HG02798 (cell line): ENCODE results near the gene MARF1.

Source experiments
- ATAC-seq: cut with Tn5 transposase; IDR thresholded peaks from one replicate; pipeline ENCODE4 v1.9.1; 2021; ENCODE audit warnings: mild to moderate bottlenecking; ENCODE audit not compliant: unreplicated experiment, poor library complexity

MARF1 gene

DNA sequence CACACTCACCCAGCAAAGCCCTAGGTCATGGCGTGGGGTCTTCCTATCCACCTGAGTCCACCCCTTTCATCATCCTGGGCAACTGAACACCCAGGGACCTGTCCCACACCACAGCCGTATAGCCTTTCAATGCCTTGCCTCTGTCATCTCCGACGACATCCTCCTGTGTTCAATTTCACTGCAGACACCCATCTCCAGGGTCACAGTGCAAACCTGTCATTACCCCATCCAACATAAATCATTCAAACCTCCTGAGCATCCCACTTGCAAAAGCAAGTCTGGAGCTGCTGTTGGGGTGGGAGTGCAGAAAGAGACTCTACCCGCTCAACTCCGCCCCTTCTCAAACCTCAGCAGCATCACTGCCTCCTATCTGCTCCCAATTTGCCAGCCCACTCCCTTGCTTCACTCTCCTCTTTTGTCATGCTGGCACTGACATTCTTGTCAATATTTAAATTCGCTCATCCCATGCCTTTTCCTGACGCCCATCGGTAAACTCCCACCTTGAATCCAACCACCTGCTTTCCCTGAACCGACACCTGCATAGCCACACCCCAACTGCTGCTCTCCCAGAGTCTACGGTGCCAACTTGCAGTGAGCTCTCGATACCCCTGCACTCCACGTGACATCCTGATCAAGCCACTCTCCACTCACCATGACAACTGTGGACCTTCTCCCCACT, 37.0 kb downstream of the MARF1 start:
- no peak for ATAC-seq

DNA sequence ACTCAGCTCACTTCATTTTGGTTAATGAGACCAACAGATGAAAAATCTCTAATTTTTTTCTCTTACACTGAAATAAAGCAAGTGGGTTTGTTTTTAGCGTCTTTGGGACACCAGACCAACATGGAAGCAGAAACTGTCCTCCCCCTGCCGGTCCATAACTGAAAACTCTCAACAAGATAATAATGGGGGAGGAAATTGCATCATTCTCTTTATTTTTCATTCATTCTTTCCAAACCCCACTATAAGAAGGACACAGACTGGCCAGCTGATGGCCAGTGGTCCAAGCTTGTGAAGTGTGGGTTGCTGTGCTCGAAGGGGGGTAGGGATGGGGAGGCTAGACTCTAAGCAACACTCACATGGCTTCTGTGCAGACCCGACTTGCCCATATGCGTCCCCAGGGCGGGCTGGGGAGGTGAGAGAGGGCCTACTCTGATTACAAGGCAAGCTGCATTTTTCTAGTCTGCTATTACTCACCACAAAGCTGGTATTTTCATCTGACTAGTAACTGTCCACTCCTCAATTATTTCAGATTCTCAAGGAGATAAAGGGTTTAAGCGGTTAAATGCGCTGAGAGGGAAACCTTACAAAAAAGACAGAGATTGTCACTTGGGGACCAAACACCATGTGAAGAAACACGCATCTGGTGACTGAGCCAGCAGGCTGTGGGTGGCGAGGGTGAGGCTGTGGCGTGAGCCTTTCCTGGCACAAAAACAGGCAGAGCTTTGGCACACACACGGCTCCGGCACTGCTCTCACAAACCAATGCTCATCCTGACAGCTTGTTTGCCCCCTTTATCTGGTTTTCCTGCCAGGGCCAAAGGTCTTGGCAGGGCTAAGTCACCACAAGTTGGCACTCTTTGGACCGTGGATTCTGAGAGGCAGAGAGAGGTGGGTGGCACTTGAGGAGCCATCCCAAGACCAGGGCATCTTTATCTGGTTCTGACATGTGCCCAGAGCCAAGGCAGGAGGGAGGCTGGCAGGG, 38.2 kb downstream of the MARF1 start:
- ATAC-seq: no peak

DNA sequence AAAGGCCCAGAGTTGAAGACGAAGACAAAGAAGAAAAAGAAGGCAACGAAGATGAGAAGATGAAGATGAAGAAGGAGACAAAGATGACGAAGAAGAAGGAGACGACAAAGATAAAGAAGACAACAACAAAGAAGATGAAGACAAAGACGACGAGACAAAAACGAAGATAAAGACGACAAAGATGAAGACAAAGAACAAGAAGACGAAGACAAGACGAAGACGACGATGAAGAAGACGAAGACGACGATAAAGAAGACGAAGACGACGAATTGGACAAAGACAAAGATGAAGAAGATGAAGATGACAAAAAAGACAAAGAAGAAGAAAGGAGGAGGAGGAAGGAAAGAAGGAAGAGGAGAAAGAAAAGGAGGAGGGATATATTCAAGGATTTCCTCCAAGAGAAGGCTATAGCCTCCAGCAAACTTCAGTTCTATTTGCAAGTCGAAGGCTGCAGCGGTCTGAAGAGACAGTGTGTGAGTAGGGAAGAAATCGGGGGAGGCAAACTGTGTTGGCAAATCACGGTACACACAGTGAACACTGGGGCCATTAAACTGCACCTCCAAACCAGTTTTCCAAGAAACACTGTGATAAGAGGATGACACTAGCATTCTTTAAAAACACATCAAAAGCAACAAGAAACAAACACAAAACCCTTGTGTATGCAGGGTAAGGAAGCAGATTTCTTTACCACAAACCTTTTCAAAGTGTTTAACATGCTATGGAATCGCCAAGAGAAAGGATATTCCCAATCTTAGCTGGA, 40.5 kb downstream of the MARF1 start:
- ATAC-seq: no peak

DNA sequence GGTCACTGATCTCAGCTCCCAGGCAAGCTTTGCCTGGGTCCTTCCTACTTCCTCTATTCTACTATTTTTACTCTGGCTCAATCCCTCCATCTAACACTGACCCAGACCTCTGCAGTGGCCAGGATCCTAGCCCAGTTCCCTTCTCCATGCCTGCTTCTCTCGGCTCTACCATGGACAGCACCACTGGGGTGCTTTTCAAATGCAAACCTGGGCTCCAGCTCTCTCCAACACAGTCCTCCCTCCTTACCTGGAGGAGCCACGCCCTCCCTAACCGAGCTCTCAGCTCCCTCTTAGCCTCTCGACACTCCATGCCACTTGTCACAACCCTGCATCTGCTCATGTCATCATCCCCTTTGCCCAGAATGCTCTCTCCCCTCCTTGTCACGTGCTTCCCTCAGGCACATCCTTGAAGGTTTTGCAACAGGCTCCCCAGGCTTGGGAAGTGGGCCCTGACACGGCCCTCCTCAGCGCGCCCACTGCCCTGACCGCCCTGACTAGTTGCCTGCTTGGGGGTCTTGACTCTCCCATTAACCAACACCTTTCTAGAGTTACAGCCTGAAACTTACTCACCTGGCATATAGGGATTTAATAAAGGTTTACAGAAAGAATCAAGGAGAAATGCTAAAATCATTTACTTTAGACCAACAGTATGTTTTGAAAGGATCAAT, 41.6 kb downstream of the MARF1 start:
- no peak for ATAC-seq

- no peak for ATAC-seq
Observed at GRCh38 chr16:15599303-15600070, 43.5 kb downstream of the MARF1 start.

DNA sequence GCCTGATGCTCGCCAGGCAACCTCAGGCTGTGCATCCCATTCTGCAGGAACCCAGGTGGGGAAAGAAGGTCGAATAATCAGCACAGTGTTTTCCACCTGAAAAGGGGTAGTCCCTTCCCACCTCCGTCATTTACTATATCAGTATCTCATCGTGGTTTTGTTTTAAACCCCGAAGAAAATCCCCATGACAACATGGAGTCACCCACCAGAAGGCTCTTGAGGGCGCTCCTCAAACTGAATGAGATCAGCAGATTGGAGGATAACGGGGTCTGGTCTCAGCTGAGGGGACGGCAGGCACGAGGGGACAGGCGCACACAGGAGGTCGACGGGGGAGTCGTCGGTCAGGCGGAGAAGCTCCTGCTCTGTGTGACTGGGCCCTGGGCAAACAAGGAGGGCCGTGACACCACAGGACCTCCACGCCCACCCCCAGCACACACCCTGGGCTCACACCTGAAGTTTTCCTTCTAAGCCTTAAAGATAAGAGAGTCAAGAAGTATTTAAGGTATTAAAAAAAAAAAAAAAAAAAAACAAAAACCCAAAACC, 44.2 kb downstream of the MARF1 start:
- no peak for ATAC-seq

DNA sequence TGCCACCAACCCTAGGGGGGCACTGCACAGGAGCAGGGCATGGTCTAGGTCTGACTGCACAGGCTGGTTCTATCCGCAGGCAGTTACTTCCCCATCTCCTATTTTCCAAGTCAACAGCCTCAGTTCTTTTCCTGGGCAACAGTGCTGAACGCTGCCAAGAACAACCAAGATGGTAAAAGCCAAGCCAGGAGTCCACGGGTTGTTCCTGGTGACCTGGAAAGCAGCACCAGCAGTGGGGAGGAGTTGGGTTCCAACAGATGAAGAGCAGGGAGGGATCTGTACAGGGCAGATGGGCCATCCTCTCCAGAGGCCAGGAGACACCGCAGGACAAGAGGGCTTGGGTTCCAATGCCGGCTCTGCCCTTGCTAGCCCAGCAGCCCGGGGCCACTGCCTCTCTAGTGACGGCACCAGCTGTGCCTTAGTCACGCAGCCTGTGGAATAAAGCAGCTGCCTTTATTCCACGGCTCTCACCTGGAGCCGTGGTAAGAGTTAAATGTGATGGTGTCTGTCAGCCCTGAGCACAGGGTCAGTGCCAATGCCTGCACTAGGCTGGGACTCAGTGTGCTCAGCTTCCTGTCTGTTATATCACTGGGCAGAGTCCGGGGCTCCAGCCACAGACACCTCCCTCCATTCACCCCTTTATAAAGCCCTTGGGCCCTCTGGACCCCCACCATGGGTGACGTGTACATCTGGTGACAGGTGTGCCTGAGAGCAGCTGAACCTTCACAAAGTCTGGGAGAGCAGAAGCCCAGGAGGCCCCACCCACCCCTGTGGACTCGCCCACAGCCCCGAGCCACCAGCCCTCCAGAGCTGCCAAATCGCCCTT, 44.9 kb downstream of the MARF1 start:
- no peak for ATAC-seq

DNA sequence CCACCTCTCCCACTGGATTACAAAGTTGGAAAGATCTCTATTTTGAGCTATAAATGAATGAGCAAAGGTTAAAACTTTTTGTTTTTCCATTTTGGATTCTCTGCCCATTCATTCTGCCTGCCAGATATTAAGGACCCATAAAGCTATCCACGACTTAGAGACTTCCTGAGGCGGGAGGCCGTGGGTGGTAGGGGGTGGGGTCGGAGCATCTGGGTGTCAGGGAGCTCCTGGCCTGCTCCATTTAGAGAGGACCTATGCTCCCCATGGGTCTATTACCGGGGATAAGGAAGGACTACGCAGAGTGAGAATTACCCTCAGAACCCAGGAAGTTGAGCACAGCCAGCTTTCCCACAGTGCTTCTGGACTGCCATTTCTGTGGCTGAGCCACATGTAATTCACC, 45.8 kb downstream of the MARF1 start:
- ATAC-seq: no peak

DNA sequence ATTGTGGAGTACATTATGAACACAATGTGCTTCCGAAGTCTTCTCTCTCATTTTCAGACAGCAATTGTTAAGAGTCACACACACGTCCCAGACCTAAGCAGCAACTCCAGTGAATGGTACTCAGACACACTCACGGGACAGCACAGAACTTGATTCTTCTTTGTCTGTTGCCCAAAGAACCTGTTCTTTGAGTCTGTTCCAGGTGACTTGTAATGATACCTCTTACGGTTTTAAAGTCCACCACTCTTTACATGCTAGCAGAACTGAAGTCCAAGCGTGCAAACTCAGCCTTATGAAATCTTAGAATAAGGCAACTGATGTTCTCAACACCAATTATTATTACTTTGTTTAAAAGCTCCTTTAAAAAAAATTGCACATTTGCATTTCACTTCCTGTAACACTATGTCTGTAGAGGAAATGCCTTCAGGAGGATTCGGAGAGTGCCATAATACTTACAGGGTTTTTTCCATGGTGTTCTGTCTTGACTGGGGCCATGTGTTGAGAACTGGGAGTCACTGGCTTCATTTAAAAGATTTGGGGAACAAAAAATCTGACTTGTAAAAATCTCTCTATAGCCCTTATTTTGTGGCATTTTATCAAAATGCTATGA, 48.1 kb downstream of the MARF1 start:
- ATAC-seq: no peak

DNA sequence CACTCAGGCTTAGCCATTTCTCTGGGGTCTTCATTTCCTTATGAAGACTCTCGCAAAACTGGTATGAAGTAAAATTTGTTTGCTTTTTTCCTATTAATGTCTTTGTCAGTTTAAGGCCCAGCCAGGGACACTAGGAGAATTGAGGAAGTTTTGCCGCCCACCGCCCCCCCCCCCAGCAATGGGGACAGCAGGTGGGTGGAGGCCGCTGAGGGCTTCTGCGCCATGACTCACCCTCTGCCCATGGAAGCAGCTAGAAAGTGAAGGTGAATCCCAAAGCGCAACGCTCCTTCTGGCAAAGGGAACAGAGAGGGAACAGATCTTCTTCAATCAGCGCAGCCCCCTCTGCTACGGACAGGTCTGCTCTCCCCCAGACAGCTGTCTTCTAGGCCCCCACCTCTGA, 49.7 kb downstream of the MARF1 start:
- ATAC-seq: no peak

DNA sequence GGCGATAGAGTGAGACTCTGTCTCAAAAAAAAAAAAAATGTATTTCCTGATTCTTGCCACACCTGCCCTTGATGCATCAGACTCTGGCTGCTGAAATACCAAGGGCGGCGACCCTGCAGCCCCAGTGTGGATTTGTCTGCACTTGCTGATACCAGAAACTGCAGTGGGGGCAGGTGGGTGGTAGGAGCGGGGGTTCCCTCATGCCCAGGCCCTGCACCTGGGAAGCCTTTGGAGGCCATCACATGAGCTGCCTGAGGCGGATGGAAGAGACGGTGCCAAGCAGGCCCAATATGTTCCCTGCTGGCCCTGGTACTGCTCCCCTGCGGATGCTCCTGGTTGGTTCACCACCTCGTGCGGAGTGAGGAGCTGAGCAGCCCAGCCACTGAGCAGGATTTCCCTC, 50.6 kb downstream of the MARF1 start:
- ATAC-seq: no peak

DNA sequence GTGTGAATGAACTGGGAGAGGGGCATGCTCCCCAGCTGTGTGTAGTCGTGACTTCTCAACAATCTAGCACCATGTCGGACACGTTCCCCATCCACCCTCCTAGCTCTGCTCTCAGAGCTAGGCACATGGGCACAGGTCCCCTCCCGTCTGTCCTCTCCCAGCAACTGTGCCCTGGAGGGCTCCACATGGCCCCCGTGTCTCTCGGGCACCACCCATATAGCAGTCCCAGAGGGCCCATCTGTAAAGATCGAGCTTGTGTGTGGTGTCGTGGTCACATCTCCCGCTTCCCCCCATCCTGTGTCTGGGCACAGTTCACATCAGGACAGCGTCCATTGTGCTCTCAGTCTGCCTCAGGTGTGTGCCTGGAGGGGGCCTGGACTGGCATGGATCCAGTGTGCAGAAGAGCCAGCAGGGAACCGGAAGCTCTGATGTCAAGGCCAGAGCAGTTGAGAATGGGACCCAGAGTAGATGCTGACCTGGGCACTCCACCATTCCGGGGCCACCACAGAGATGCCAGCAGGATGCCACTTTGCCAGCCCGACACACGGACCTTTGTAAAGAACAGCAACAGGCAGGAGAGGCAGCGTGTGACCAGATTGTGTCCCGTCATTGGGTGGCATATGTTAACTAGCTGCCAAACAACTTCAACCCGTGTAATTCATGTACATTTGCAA, 55.7 kb downstream of the MARF1 start:
- ATAC-seq: no peak

- no peak for ATAC-seq
Observed at GRCh38 chr16:15586716-15587115, 56.2 kb downstream of the MARF1 start.

DNA sequence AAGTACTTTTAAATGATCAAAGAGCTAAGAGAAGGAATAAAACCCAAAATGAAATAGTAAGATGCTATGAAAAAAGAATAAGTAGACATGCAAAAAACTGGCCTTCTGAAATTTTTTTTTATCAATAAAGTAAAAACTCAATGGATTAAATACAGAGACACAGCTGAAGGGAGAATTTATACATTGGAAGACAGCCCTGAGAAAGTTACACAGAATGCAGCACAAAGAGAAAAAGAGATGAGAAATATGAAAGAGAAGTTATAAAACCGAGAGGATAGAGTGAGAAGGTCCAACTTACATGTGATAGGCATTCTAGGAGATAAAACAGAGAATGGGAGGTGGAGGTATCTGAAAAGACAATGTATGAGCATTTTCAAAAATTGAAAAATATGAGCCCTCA, 57.0 kb downstream of the MARF1 start:
- no peak for ATAC-seq

- ATAC-seq: no peak
Observed at GRCh38 chr16:15583526-15583925, 59.4 kb downstream of the MARF1 start.

GRCh38 chr16:15581127-15581815, 61.7 kb downstream of the MARF1 start:
- ATAC-seq: no peak

DNA sequence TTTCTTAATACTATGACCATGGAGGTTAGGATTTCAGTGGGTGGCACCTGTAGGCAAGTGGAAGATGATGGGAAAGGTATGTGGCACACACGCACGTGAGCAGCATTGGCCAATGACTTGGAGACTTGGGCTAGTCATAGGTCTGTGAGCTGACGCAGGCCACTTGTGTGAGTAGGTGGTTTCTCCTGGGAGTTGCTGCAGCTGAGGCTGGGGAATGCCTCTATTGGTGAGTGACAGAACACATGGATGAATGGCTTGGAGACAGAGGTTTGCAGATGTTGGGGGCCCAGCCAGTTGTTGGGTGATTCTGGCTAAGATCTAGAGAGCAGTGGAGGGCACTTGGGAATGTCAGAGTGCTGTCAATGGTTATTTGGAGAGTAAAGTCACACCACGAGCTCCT, 64.1 kb downstream of the MARF1 start:
- no peak for ATAC-seq
